Mesenchymal stem cell (in vitro differentiated cells and primary cell): ENCODE results near the gene CCDC85B.

Experiments used
- DNase-seq: peaks from one replicate; pipeline ENCODE4 v3.0.0-alpha.2; 2013
- H2AFZ ChIP-seq: one replicate; pipeline ENCODE4 v1.6.1; 2013; ENCODE audit warnings: low read depth, mild to moderate bottlenecking, control low read depth, inconsistent platforms, low read length, moderate library complexity
- H2AK5ac ChIP-seq: 2 replicates; pipeline ENCODE4 v1.6.1; 2013; ENCODE audit warnings: low read length, moderate library complexity, mild to moderate bottlenecking, inconsistent platforms; ENCODE audit not compliant: severe bottlenecking
- H2BK120ac ChIP-seq: one replicate; pipeline ENCODE4 v1.6.1; 2013; ENCODE audit warnings: low read depth, mild to moderate bottlenecking, inconsistent platforms, low read length, moderate library complexity
- H2BK12ac ChIP-seq, 2 experiments: one replicate each; pipeline ENCODE4 v1.6.1; 2013; ENCODE audit warnings: inconsistent platforms in 2 of 2, low read length in 2 of 2, mild to moderate bottlenecking in 2 of 2, moderate library complexity in 2 of 2, control low read depth in 1 of 2
- H2BK15ac ChIP-seq: one replicate; pipeline ENCODE4 v1.6.1; 2013; ENCODE audit warnings: mild to moderate bottlenecking, low read depth, inconsistent platforms; ENCODE audit not compliant: poor library complexity, severe bottlenecking
- H2BK5ac ChIP-seq: 2 replicates; pipeline ENCODE4 v1.6.1; 2013; ENCODE audit warnings: low read depth, mild to moderate bottlenecking, low read length, control low read depth, inconsistent platforms; ENCODE audit not compliant: poor library complexity, severe bottlenecking
- H3K14ac ChIP-seq, 2 experiments: one replicate each; pipeline ENCODE4 v1.6.1; 2013; ENCODE audit warnings: inconsistent platforms in 2 of 2, low read length in 2 of 2, control low read depth in 1 of 2, mild to moderate bottlenecking in 1 of 2, moderate library complexity in 1 of 2
- H3K18ac ChIP-seq, 2 experiments: one replicate each; pipeline ENCODE4 v1.6.1; 2013; ENCODE audit warnings: inconsistent platforms in 2 of 2, low read length in 2 of 2, control low read depth in 1 of 2, low read depth in 1 of 2, mild to moderate bottlenecking in 1 of 2
- H3K23ac ChIP-seq, 2 experiments: one replicate each; pipeline ENCODE4 v1.6.1; 2013; ENCODE audit warnings: inconsistent platforms in 2 of 2, low read length in 2 of 2, mild to moderate bottlenecking in 2 of 2, moderate library complexity in 2 of 2, control low read depth in 1 of 2
- H3K27ac ChIP-seq: 2 replicates; pipeline ENCODE4 v1.5.1; 2013; ENCODE audit warnings: mild to moderate bottlenecking, moderate library complexity, low read length, control low read depth, inconsistent platforms; ENCODE audit not compliant: poor library complexity, severe bottlenecking
- H3K27me3 ChIP-seq, 2 experiments: 2 replicates each; pipeline versions ENCODE4 v1.6.1 to v1.7.0; 2013; ENCODE audit warnings: low read length in 2 of 2, mild to moderate bottlenecking in 2 of 2, moderate library complexity in 2 of 2, control low read depth in 1 of 2, inconsistent platforms in 1 of 2; ENCODE audit not compliant: control insufficient read depth in 1 of 2, insufficient read depth in 1 of 2
- H3K36me3 ChIP-seq, 2 experiments: 2 replicates each; pipeline versions ENCODE4 v1.6.1 to v1.7.0; 2013; ENCODE audit warnings: low read length in 2 of 2, control low read depth in 1 of 2, inconsistent platforms in 1 of 2, low read depth in 1 of 2, mild to moderate bottlenecking in 1 of 2; ENCODE audit not compliant: insufficient read depth in 2 of 2, control insufficient read depth in 1 of 2
- H3K4ac ChIP-seq, 2 experiments: one replicate each; pipeline ENCODE4 v1.6.1; 2013; ENCODE audit warnings: inconsistent platforms in 2 of 2, low read length in 2 of 2, mild to moderate bottlenecking in 2 of 2, moderate library complexity in 2 of 2, control low read depth in 1 of 2, low read depth in 1 of 2
- H3K4me1 ChIP-seq: 2 replicates; pipeline ENCODE4 v1.6.1; 2013; ENCODE audit warnings: low read depth, low read length, control low read depth; ENCODE audit not compliant: control insufficient read depth, insufficient read depth
- H3K4me2 ChIP-seq: 2 replicates; pipeline ENCODE4 v1.6.1; 2013; ENCODE audit warnings: low read length, mild to moderate bottlenecking, inconsistent platforms; ENCODE audit not compliant: poor library complexity, severe bottlenecking
- H3K4me3 ChIP-seq, 2 experiments: 2 replicates each; pipeline versions ENCODE4 v1.5.1 to v1.7.0; 2013; ENCODE audit warnings: low read length in 2 of 2, mild to moderate bottlenecking in 2 of 2, control low read depth in 1 of 2, low read depth in 1 of 2; ENCODE audit not compliant: insufficient read depth in 1 of 2
- H3K79me1 ChIP-seq: replicated peaks from 2 replicates; pipeline ENCODE4 v1.6.1; 2013; ENCODE audit warnings: mild to moderate bottlenecking, control low read depth, low read length, inconsistent platforms; ENCODE audit not compliant: poor library complexity, severe bottlenecking
- H3K9ac ChIP-seq: 2 replicates; pipeline ENCODE4 v1.7.0; 2013; ENCODE audit warnings: mild to moderate bottlenecking, low read length, moderate library complexity
- H3K9me3 ChIP-seq: 2 replicates; pipeline ENCODE4 v1.7.0; 2013; ENCODE audit warnings: mild to moderate bottlenecking, low read length; ENCODE audit not compliant: control insufficient read depth
- H4K8ac ChIP-seq: one replicate; pipeline ENCODE4 v1.6.1; 2013; ENCODE audit warnings: inconsistent platforms, mild to moderate bottlenecking, low read length, moderate library complexity
- H4K91ac ChIP-seq: one replicate; pipeline ENCODE4 v1.6.1; 2013; ENCODE audit warnings: mild to moderate bottlenecking, low read length, inconsistent platforms
- WGBS: methylation state at CpG from one replicate; pipeline ENCODE4 v1.1.7; 2013; ENCODE audit warnings: mixed read lengths; 5-methylcytosine and 5-hydroxymethylcytosine counted together

CCDC85B gene

GRCh38 chr11:65885808-65886536 lies 4.5 kb upstream of the CCDC85B start:
- Histone ChIP-seq H3K14ac (no peak overlapping the region), H2BK5ac (no peak overlapping the region), H3K36me3 (peaks cover 51 to 56% of the 10 kb centered on the region in 2 experiments), H2AFZ (no peak overlapping the region), H3K9ac (peak overlapping the region; percentile 94), H3K18ac (no peak overlapping the region), H3K4me1 (peaks cover 21% of the 10 kb centered on the region), H3K9me3 (no peaks in the 10 kb centered on the region), H4K8ac (no peak overlapping the region), H3K4me2 (no peak overlapping the region), H2AK5ac (no peak overlapping the region), H3K79me1 (peaks cover 28% of the 10 kb centered on the region), H2BK15ac (no peak overlapping the region), H3K27me3 (no peaks in the 10 kb centered on the region), H3K23ac (no peak overlapping the region), H4K91ac (no peak overlapping the region), H3K4ac (no peak overlapping the region), H2BK120ac (no peak overlapping the region), H3K4me3 (no peak overlapping the region), H3K27ac (no peak overlapping the region), H2BK12ac (no peak overlapping the region)
- no peak for DNase-seq
- 94% methylated on average over 8 of the region's 12 CpGs for WGBS

- Histone ChIP-seq H2BK15ac (peak overlapping the region; percentile 33), H3K9me3 (no peaks in the 10 kb centered on the region), H2BK5ac (no peak overlapping the region), H3K27me3 (no peaks in the 10 kb centered on the region), H3K4ac (peak overlapping the region in 1 of 2 experiments; percentile 72), H3K9ac (peak overlapping the region; percentile 94), H3K4me3 (peak overlapping the region in 1 of 2 experiments; percentile 87), H2BK120ac (no peak overlapping the region), H3K79me1 (peaks cover 28% of the 10 kb centered on the region), H3K27ac (peak overlapping the region; percentile 48), H2BK12ac (peak overlapping the region in 1 of 2 experiments; percentile 41), H3K18ac (peak overlapping the region in 1 of 2 experiments; percentile 37), H3K23ac (peak overlapping the region in 1 of 2 experiments; percentile 43), H2AFZ (no peak overlapping the region), H4K8ac (no peak overlapping the region), H3K4me2 (peak overlapping the region; percentile 89), H3K14ac (peak overlapping the region in 1 of 2 experiments; percentile 68), H2AK5ac (no peak overlapping the region), H3K36me3 (peaks cover 52 to 56% of the 10 kb centered on the region in 2 experiments), H4K91ac (peak overlapping the region; percentile 46), H3K4me1 (peaks cover 30% of the 10 kb centered on the region)
- 87% methylated on average over 14 of the region's 14 CpGs for WGBS
- no peak for DNase-seq
Observed at GRCh38 chr11:65886826-65887722, 3.4 kb upstream of the CCDC85B start.

GRCh38 chr11:65887723-65888162 lies 2.7 kb upstream of the CCDC85B start:
- H3K4ac ChIP-seq, result peak overlapping the region; percentile 29 to 82
- H2BK120ac ChIP-seq, result peak overlapping the region; percentile 13
- WGBS, result 1% methylated on average over 23 of the region's 23 CpGs

More at GRCh38 chr11:65887723-65888162, 2.7 kb upstream of the CCDC85B start:
- no peak overlapping the region for H2BK5ac ChIP-seq
- H3K23ac ChIP-seq, result no peak overlapping the region
- DNase-seq, result no peak
- H3K14ac ChIP-seq, result peak overlapping the region in 1 of 2 experiments; percentile 68
- H4K8ac ChIP-seq, result peak overlapping the region; percentile 45
- no peaks in the 10 kb centered on the region for H3K27me3 ChIP-seq
- H2AFZ ChIP-seq, result peak overlapping the region; percentile 33
- no peaks in the 10 kb centered on the region for H3K9me3 ChIP-seq
- H3K36me3 ChIP-seq, result peaks cover 52 to 55% of the 10 kb centered on the region in 2 experiments
- H3K4me1 ChIP-seq, result peaks cover 35% of the 10 kb centered on the region
- H2AK5ac ChIP-seq, result no peak overlapping the region
- peak overlapping the region; percentile 70 to 87 for H3K4me3 ChIP-seq
- H4K91ac ChIP-seq, result peak overlapping the region; percentile 46
- peak overlapping the region; percentile 30 to 79 for H3K18ac ChIP-seq
- H3K4me2 ChIP-seq, result peak overlapping the region; percentile 89
- peaks cover 27% of the 10 kb centered on the region for H3K79me1 ChIP-seq
- peak overlapping the region; percentile 33 for H2BK15ac ChIP-seq
- H2BK12ac ChIP-seq, result no peak overlapping the region
- peak overlapping the region; percentile 48 for H3K27ac ChIP-seq
- H3K9ac ChIP-seq, result peak overlapping the region; percentile 94
